GM20000 (cell line): Measurements from ENCODE around the gene GNAL.
A peak's percentile ranks its signal among the peaks of the same experiment; 100 is the strongest.
"Not testable (repeated sequence)": the region's sequence is repeated elsewhere in the genome, so short reads cannot be mapped to it uniquely, and the experiment has no call there.

Experiments
- DNase-seq: peaks from one replicate; pipeline ENCODE4 v3.0.0; 2012; ENCODE audit warnings: low spot score
- CTCF ChIP-seq: IDR thresholded peaks from 2 replicates; pipeline ENCODE4 v1.5.1; 2012; ENCODE audit warnings: mild to moderate bottlenecking, control low read depth; ENCODE audit errors: extremely low read depth, missing control alignments

Gene GNAL

DNA sequence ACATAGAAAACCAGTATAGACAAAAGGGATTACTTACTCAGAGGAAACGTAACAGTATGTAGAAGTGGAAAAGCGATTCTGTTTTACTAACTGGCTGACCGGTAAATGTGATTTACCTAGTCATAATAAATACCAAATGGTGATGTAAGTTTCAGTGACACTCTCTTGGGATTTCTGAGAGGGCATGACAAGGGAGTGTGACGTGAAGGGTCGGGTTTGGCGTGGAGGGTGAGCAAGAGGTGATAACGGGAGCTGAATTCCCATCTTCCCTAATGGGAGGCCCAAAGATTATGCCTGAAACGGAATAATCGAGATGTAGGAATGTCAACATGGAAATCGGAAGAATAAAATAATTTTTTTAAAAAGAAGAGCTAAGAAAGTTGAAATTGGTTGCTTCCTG, 12.7 kb upstream of the GNAL start:
- no peak for DNase-seq
- no peak for TF ChIP-seq CTCF

DNA sequence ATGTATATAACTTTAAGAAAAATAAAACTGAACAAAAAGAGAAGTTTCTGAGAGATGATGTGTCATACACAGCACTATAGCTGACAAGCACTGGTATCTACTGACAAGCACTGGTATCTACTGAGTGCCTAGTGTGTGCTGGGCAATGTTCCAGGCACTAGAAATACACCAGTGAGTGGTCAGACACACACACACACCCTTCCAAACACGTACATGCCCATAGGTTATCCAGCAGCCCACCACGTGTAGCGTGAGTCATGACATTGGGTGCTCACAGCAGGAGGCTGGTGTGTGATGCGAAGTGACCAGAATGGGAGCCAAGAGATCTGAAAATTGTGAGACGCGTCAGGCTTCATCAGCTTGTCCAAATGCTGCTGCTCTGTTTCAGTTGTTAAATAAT, 12.2 kb upstream of the GNAL start:
- no peak for DNase-seq
- TF ChIP-seq CTCF = no peak

DNA sequence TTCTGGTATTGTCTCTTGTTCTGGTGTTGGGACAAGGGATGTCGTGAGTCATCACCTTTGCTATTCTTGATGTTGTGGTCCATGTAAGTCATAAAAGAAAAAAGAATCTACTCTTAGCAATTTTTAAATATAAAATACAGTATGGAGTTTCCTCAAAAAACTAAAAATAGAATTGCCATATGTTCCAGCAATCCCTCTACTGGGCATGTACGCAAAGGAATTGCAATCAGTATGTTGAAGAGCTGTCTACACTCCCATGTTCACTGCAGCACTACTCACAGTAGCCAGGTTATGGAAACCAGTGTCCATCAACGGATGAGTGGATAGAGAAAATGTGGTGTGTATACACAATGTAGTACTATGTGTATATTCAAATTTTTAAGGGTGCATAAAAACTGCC, 10.9 kb upstream of the GNAL start:
- DNase-seq = no peak
- TF ChIP-seq CTCF = no peak

GRCh38 chr18:11689669-11690565, 853 bp downstream of the GNAL start:
- TF ChIP-seq CTCF = no peak
- peak; percentile 53 for DNase-seq

GRCh38 chr18:11690660-11691059, 1.6 kb downstream of the GNAL start:
- DNase-seq = not testable (repeated sequence)

- DNase-seq = no peak
- TF ChIP-seq CTCF = no peak
Measured at GRCh38 chr18:11695736-11696135, 6.7 kb downstream of the GNAL start.

GRCh38 chr18:11696451-11696850, 7.4 kb downstream of the GNAL start:
- DNase-seq = no peak
- no peak for TF ChIP-seq CTCF

- no peak for DNase-seq
- TF ChIP-seq CTCF = no peak
Measured at GRCh38 chr18:11700876-11701275, 11.8 kb downstream of the GNAL start.
